HTERT RPE-1 (cell line): ENCODE measurements around the gene TMEM45B.
"Not testable (repeated sequence)": the region's sequence is repeated elsewhere in the genome, so short reads cannot be mapped to it uniquely, and the experiment has no call there.

ENCODE experiments used
- in situ Hi-C: fragments of 300-500 bp; cut with MboI; formaldehyde crosslinking; loops from 4 replicates; pipeline ENCODE4 v1.14.3; 2020; ENCODE audit warnings: low sequenced_read_pairs

The TMEM45B gene

GRCh38 chr11:129815596-129816461 is at the start of gene TMEM45B:
Gene TMEM45B (plus strand): TSS chr11:129815848. CDS start chr11:129852483, 36,635 bp downstream.
- in situ Hi-C loops: no loop called here

GRCh38 chr11:129766898-129767604 is 48.6 kb upstream of the TMEM45B start:
- in situ Hi-C loops: no loop called here

- in situ Hi-C loops: no loop called here
Observed at GRCh38 chr11:129767827-129768226, 47.8 kb upstream of the TMEM45B start.

- in situ Hi-C loops: no loop called here
Observed at GRCh38 chr11:129768356-129768755, 47.3 kb upstream of the TMEM45B start.

GRCh38 chr11:129769059-129769458 is 46.6 kb upstream of the TMEM45B start:
- in situ Hi-C loops: no loop called here

- in situ Hi-C loops: no loop called here
Observed at GRCh38 chr11:129770993-129771392, 44.7 kb upstream of the TMEM45B start.

GRCh38 chr11:129771456-129771855 is 44.2 kb upstream of the TMEM45B start:
- in situ Hi-C loops: not testable (repeated sequence)

GRCh38 chr11:129778877-129779276 is 36.8 kb upstream of the TMEM45B start:
- in situ Hi-C loops: no loop called here

- in situ Hi-C loops: no loop called here
Observed at GRCh38 chr11:129779342-129779741, 36.3 kb upstream of the TMEM45B start.

GRCh38 chr11:129785383-129786111 is 30.1 kb upstream of the TMEM45B start:
- in situ Hi-C loops: no loop called here

GRCh38 chr11:129786112-129786416 is 29.6 kb upstream of the TMEM45B start:
- in situ Hi-C loops: not testable (repeated sequence)

GRCh38 chr11:129787532-129788155 is 28.0 kb upstream of the TMEM45B start:
- in situ Hi-C loops: no loop called here

GRCh38 chr11:129788278-129788677 is 27.4 kb upstream of the TMEM45B start:
- in situ Hi-C loops: no loop called here

GRCh38 chr11:129790106-129790505 is 25.5 kb upstream of the TMEM45B start:
- in situ Hi-C loops: no loop called here

GRCh38 chr11:129791515-129791914 is 24.1 kb upstream of the TMEM45B start:
- in situ Hi-C loops: no loop called here

- in situ Hi-C loops: no loop called here
Observed at GRCh38 chr11:129792663-129793062, 23.0 kb upstream of the TMEM45B start.

- in situ Hi-C loops: no loop called here
Observed at GRCh38 chr11:129795089-129795488, 20.6 kb upstream of the TMEM45B start.

GRCh38 chr11:129798212-129798611 is 17.4 kb upstream of the TMEM45B start:
- in situ Hi-C loops: no loop called here

- in situ Hi-C loops: not testable (repeated sequence)
Observed at GRCh38 chr11:129800162-129800561, 15.5 kb upstream of the TMEM45B start.

GRCh38 chr11:129800655-129801054 is 15.0 kb upstream of the TMEM45B start:
- in situ Hi-C loops: no loop called here

GRCh38 chr11:129803533-129803932 is 12.1 kb upstream of the TMEM45B start:
- in situ Hi-C loops: no loop called here
